H9 (cell line): Measurements from ENCODE around the gene HRAS. TPM values are rescaled to one million over a fixed set of nuclear protein-coding genes. Genes with fewer than 3 reads are reported as not detected.

ENCODE experiments used
- DNase-seq: peaks from one replicate; pipeline ENCODE4 v3.0.0-alpha.2; 2017
- H2AFZ ChIP-seq: one replicate; pipeline ENCODE4 v1.6.1; 2013; ENCODE audit warnings: mild to moderate bottlenecking, low read length, control low read depth, moderate library complexity
- H2AK5ac ChIP-seq: 2 replicates; pipeline ENCODE4 v1.6.1; 2013; ENCODE audit warnings: low read length, control low read depth, mixed read lengths; ENCODE audit not compliant: insufficient read length
- H2BK120ac ChIP-seq: one replicate; pipeline ENCODE4 v1.6.1; 2013; ENCODE audit warnings: low read depth, mild to moderate bottlenecking, low read length, control low read depth, inconsistent platforms; ENCODE audit not compliant: poor library complexity, severe bottlenecking
- H2BK12ac ChIP-seq: 2 replicates; pipeline ENCODE4 v1.6.1; 2013; ENCODE audit warnings: low read length, control low read depth, mixed read lengths, low read depth; ENCODE audit not compliant: insufficient read length
- H2BK15ac ChIP-seq: 2 replicates; pipeline ENCODE4 v1.6.1; 2013; ENCODE audit warnings: low read depth, low read length, control low read depth
- H2BK20ac ChIP-seq: one replicate; pipeline ENCODE4 v1.6.1; 2013; ENCODE audit warnings: low read depth, mild to moderate bottlenecking, low read length, control low read depth, inconsistent platforms; ENCODE audit not compliant: poor library complexity, severe bottlenecking
- H2BK5ac ChIP-seq: 2 replicates; pipeline ENCODE4 v1.6.1; 2013; ENCODE audit warnings: low read length, control low read depth, mixed read lengths; ENCODE audit not compliant: insufficient read length
- H3K14ac ChIP-seq: 2 replicates; pipeline ENCODE4 v1.6.1; 2013; ENCODE audit warnings: low read length, control low read depth; ENCODE audit not compliant: insufficient read depth
- H3K18ac ChIP-seq: 2 replicates; pipeline ENCODE4 v1.6.1; 2013; ENCODE audit warnings: low read depth, mild to moderate bottlenecking, mixed read lengths, low read length, control low read depth; ENCODE audit not compliant: insufficient read length
- H3K23ac ChIP-seq: 2 replicates; pipeline ENCODE4 v1.6.1; 2013; ENCODE audit warnings: low read length, control low read depth, mixed read lengths, low read depth; ENCODE audit not compliant: insufficient read length
- H3K23me2 ChIP-seq: 2 replicates; pipeline ENCODE4 v1.6.1; 2013; ENCODE audit warnings: low read depth, mild to moderate bottlenecking, mixed read lengths, low read length, control low read depth; ENCODE audit not compliant: insufficient read length, poor library complexity, severe bottlenecking
- H3K27ac ChIP-seq: 2 replicates; pipeline ENCODE4 v1.5.1; 2013; ENCODE audit warnings: low read length, control low read depth, mixed read lengths, low read depth; ENCODE audit not compliant: insufficient read length
- H3K27me3 ChIP-seq: 2 replicates; pipeline ENCODE4 v1.6.1; 2013; ENCODE audit warnings: low read length, control low read depth, inconsistent platforms; ENCODE audit not compliant: insufficient read depth
- H3K4ac ChIP-seq: 2 replicates; pipeline ENCODE4 v1.6.1; 2013; ENCODE audit warnings: low read depth, mild to moderate bottlenecking, control low read depth, inconsistent platforms, low read length, moderate library complexity
- H3K4me1 ChIP-seq: 2 replicates; pipeline ENCODE4 v1.6.1; 2013; ENCODE audit warnings: low read length, control low read depth, inconsistent platforms; ENCODE audit not compliant: insufficient read depth
- H3K4me2 ChIP-seq: 2 replicates; pipeline ENCODE4 v1.6.1; 2013; ENCODE audit warnings: low read length, control low read depth, mixed read lengths; ENCODE audit not compliant: insufficient read length, insufficient read depth
- H3K56ac ChIP-seq: 2 replicates; pipeline ENCODE4 v1.6.1; 2013; ENCODE audit warnings: low read depth, mild to moderate bottlenecking, mixed read lengths, low read length, control low read depth; ENCODE audit not compliant: insufficient read length
- H3K79me1 ChIP-seq: 2 replicates; pipeline ENCODE4 v1.6.1; 2013; ENCODE audit warnings: low read depth, mild to moderate bottlenecking, moderate library complexity, low read length, control low read depth, inconsistent platforms; ENCODE audit not compliant: insufficient read depth, poor library complexity, severe bottlenecking
- H3K79me2 ChIP-seq: 2 replicates; pipeline ENCODE4 v1.6.1; 2013; ENCODE audit warnings: low read length, control low read depth, inconsistent platforms; ENCODE audit not compliant: insufficient read depth
- H3K9ac ChIP-seq: 2 replicates; pipeline ENCODE4 v1.6.1; 2013; ENCODE audit warnings: low read length, control low read depth, mixed read lengths; ENCODE audit not compliant: insufficient read length; ENCODE audit errors: extremely low read depth
- H3K9me3 ChIP-seq: one replicate; pipeline ENCODE4 v1.6.1; 2013; ENCODE audit warnings: low read depth, low read length, inconsistent platforms; ENCODE audit not compliant: control insufficient read depth
- H3T11ph ChIP-seq: one replicate; pipeline ENCODE4 v1.6.1; 2013; ENCODE audit warnings: mild to moderate bottlenecking, low read length, control low read depth, inconsistent platforms
- H4K20me1 ChIP-seq: one replicate; pipeline ENCODE4 v1.6.1; 2013; ENCODE audit not compliant: control insufficient read depth, insufficient read length, insufficient read depth
- H4K5ac ChIP-seq: 2 replicates; pipeline ENCODE4 v1.6.1; 2013; ENCODE audit warnings: low read depth, mild to moderate bottlenecking, mixed read lengths, low read length, control low read depth; ENCODE audit not compliant: insufficient read length
- H4K8ac ChIP-seq: replicated peaks from 2 replicates; pipeline ENCODE4 v1.6.1; 2013; ENCODE audit warnings: low read length, control low read depth, mixed read lengths, low read depth; ENCODE audit not compliant: insufficient read length
- H4K91ac ChIP-seq: 2 replicates; pipeline ENCODE4 v1.6.1; 2013; ENCODE audit warnings: low read depth, mild to moderate bottlenecking, moderate library complexity, mixed read lengths, low read length, control low read depth; ENCODE audit not compliant: insufficient read length
- H3K27ac Mint-ChIP-seq, 3 experiments: 2 replicates in 2 of 3; 3 replicates in 1 of 3; pipeline ENCODE4 v1.8.0; 2020 to 2021; ENCODE audit warnings: mixed read lengths in 3 of 3, mild to moderate bottlenecking in 1 of 3, moderate library complexity in 1 of 3
- H3K27me3 Mint-ChIP-seq: 2 replicates; pipeline ENCODE4 v1.8.0; 2021; ENCODE audit warnings: low read depth, mild to moderate bottlenecking, moderate library complexity, mixed read lengths
- H3K36me3 Mint-ChIP-seq, 3 experiments: 2 replicates in 2 of 3; 3 replicates in 1 of 3; pipeline ENCODE4 v1.8.0; 2020 to 2021; ENCODE audit warnings: low read depth in 3 of 3, mixed read lengths in 3 of 3; ENCODE audit not compliant: insufficient read depth in 1 of 3
- H3K4me1 Mint-ChIP-seq, 2 experiments: 2 replicates each; pipeline ENCODE4 v1.8.0; 2020; ENCODE audit warnings: mixed read lengths in 2 of 2
- H3K4me3 Mint-ChIP-seq, 2 experiments: 2 replicates in 1 of 2; 3 replicates in 1 of 2; pipeline ENCODE4 v1.8.0; 2020 to 2021; ENCODE audit warnings: mild to moderate bottlenecking in 2 of 2, mixed read lengths in 2 of 2, moderate library complexity in 1 of 2
- H3K9me3 Mint-ChIP-seq, 2 experiments: 2 replicates in 1 of 2; 3 replicates in 1 of 2; pipeline ENCODE4 v1.8.0; 2020; ENCODE audit warnings: mild to moderate bottlenecking in 2 of 2, mixed read lengths in 2 of 2, moderate library complexity in 1 of 2
- CTCF ChIP-seq: fragments of 200-600 bp; sonication (generic); conservative IDR thresholded peaks from 3 replicates; pipeline ENCODE4 v1.8.0; 2021; ENCODE audit warnings: antibody characterized with exemption, mild to moderate bottlenecking
- WGBS: extraction: QIAGEN DNeasy Blood & Tissue Kit; methylation state at CpG from one replicate; pipeline ENCODE4 v1.1.7; 2013; ENCODE audit warnings: missing lambda C conversion rate, low lambda C conversion rate, mixed read lengths; ENCODE audit not compliant: insufficient read length; ENCODE audit errors: extremely low coverage; 5-methylcytosine and 5-hydroxymethylcytosine counted together
- total RNA-seq: library from RNA; stranded (reverse); gene quantifications from 2 replicates; pipeline ENCODE4 v1.2.1, GENCODE V29; 2021

The HRAS gene
- total RNA-seq, 1 experiment from 2014 or later = 61.8 TPM

GRCh38 chr11:501683-502287 lies 33.6 kb downstream of the HRAS start:
- no CpG with 5 or more reads among the region's 19 CpGs for WGBS
- Histone ChIP-seq H3K18ac (no peak overlapping the region), H2AK5ac (no peak overlapping the region), H2BK120ac (no peak overlapping the region), H3K56ac (no peak overlapping the region), H2BK12ac (no peak overlapping the region), H3K27ac (no peak overlapping the region), H3K23me2 (peaks cover 10% of the 10 kb centered on the region), H3K14ac (no peak overlapping the region), H3K4ac (no peak overlapping the region), H3T11ph (no peak overlapping the region), H3K9ac (no peak overlapping the region), H2BK15ac (no peak overlapping the region), H2BK20ac (no peak overlapping the region), H4K91ac (no peak overlapping the region), H3K79me1 (no peaks in the 10 kb centered on the region), H3K23ac (no peak overlapping the region), H3K27me3 (no peaks in the 10 kb centered on the region), H3K9me3 (no peaks in the 10 kb centered on the region), H3K4me2 (no peak overlapping the region), H3K79me2 (peaks cover 2% of the 10 kb centered on the region; the same call in 1 of the 2 replicates), H3K4me1 (no peaks in the 10 kb centered on the region), H4K5ac (no peak overlapping the region), H2BK5ac (no peak overlapping the region), H2AFZ (no peak overlapping the region), H4K8ac (no peak overlapping the region), H4K20me1 (no peaks in the 10 kb centered on the region)
- Mint-ChIP-seq H3K9me3 (peaks cover 12% of the 10 kb centered on the region in 2 experiments), H3K4me1 (peaks cover 3 to 6% of the 10 kb centered on the region in 2 experiments; a peak in 2 of 4 replicates), H3K4me3 (no peak overlapping the region; a peak in 1 of 5 replicates), H3K27ac (no peak overlapping the region), H3K36me3 (peaks cover 32 to 51% (median 42%) of the 10 kb centered on the region in 3 experiments), H3K27me3 (peaks cover 4% of the 10 kb centered on the region; the same call in 1 of the 2 replicates)
- TF ChIP-seq CTCF = no peak
- no peak for DNase-seq
